PC-9 (cell line): ENCODE measurements around the gene AUTS2. TPM values are rescaled to one million over a fixed set of nuclear protein-coding genes. Genes with fewer than 3 reads are reported as not detected.

ENCODE experiments used
- BruUV-seq: library from RNA; stranded (reverse); fragments of 400-500 nt; replicated peaks from 2 replicates; lab custom pipeline; 2021; lab: Mats Ljungman, UMichigan
- CTCF ChIA-PET: fragments of 300-600 bp; sonication (Branson Sonifier 250); formaldehyde crosslinking; loops from one replicate; lab custom pipeline; 2022; ENCODE audit warnings: antibody characterized with exemption; lab: Charles Lee
- POLR2A ChIA-PET: fragments of 300-600 bp; sonication (Branson Sonifier 250); formaldehyde crosslinking; loops from one replicate; lab custom pipeline; 2022; ENCODE audit warnings: antibody characterized with exemption; ENCODE audit not compliant: unreplicated experiment; lab: Charles Lee
- DNase-seq, 2 experiments: peaks; one replicate each; pipeline versions ENCODE4 v3.0.0 to v3.0.0-alpha.2; 2015 to 2022; ENCODE audit warnings: mixed read lengths in 1 of 2
- H2AFZ ChIP-seq: fragments of 200-600 bp; sonication (generic); 2 replicates; pipeline ENCODE4 v1.8.1; 2017; ENCODE audit warnings: antibody characterized with exemption
- H3F3A ChIP-seq: fragments of 200-600 bp; sonication (generic); 2 replicates; pipeline ENCODE4 v1.8.1; 2017; ENCODE audit warnings: antibody characterized with exemption, mild to moderate bottlenecking, low read depth; ENCODE audit not compliant: insufficient read depth
- H3K27ac ChIP-seq: fragments of 200-600 bp; sonication (generic); 2 replicates; pipeline ENCODE4 v1.6.1; 2016; ENCODE audit warnings: mixed run types
- H3K27me3 ChIP-seq: fragments of 200-600 bp; sonication (generic); 2 replicates; pipeline ENCODE4 v1.6.1; 2016; ENCODE audit warnings: low read depth, mixed run types; ENCODE audit not compliant: insufficient read depth
- H3K36me3 ChIP-seq: fragments of 200-600 bp; sonication (generic); 2 replicates; pipeline ENCODE4 v1.6.1; 2016; ENCODE audit warnings: low read depth, mixed run types
- H3K4me1 ChIP-seq: fragments of 200-600 bp; sonication (generic); replicated peaks from 2 replicates; pipeline ENCODE4 v1.6.1; 2016; ENCODE audit warnings: mixed run types; ENCODE audit not compliant: insufficient read depth
- H3K4me2 ChIP-seq: fragments of 200-600 bp; sonication (generic); 2 replicates; pipeline ENCODE4 v1.6.1; 2017; ENCODE audit warnings: mixed run types
- H3K4me3 ChIP-seq: fragments of 200-600 bp; sonication (generic); 2 replicates; pipeline ENCODE4 v1.6.1; 2016; ENCODE audit warnings: mixed run types
- H3K79me2 ChIP-seq: fragments of 200-600 bp; sonication (generic); 2 replicates; pipeline ENCODE4 v1.6.1; 2017; ENCODE audit warnings: low read depth, mixed run types
- H3K9me2 ChIP-seq: fragments of 200-600 bp; sonication (generic); 2 replicates; pipeline ENCODE4 v1.8.1; 2017; ENCODE audit warnings: mild to moderate bottlenecking; ENCODE audit not compliant: insufficient read depth
- H3K9me3 ChIP-seq: fragments of 200-600 bp; sonication (generic); 2 replicates; pipeline ENCODE4 v1.8.1; 2016; ENCODE audit warnings: low read depth; ENCODE audit not compliant: insufficient read depth
- H4K20me1 ChIP-seq: fragments of 200-600 bp; sonication (generic); 2 replicates; pipeline ENCODE4 v1.8.1; 2017; ENCODE audit not compliant: insufficient read depth
- CTCF ChIP-seq: fragments of 200-600 bp; sonication (generic); conservative IDR thresholded peaks from 2 replicates; pipeline ENCODE4 v1.6.1; 2017; ENCODE audit warnings: mixed run types, antibody characterized with exemption, mild to moderate bottlenecking, moderate library complexity
- EZH2 ChIP-seq: fragments of 200-600 bp; sonication (generic); IDR thresholded peaks from 2 replicates; pipeline ENCODE4 v1.8.0; 2017; ENCODE audit warnings: antibody characterized with exemption, low read depth
- intact Hi-C: fragments of 100-400 bp; cut with micrococcal nuclease; formaldehyde crosslinking; loops from one replicate; pipeline ENCODE4 v1.10.0; 2022; ENCODE audit not compliant: unreplicated experiment
- total RNA-seq: library from RNA; stranded (reverse); gene quantifications from 2 replicates; pipeline ENCODE4 v1.2.3, GENCODE V29; 2021

AUTS2 gene
- total RNA-seq, 1 experiment from 2014 or later = not detected

GRCh38 chr7:69714886-69715576 lies 116.8 kb downstream of the AUTS2 start:
- no TSS peak for BruUV-seq
- intact Hi-C loops = no loop called here
- H3K36me3 ChIP-seq = no peaks in the 10 kb centered on the region
- POLR2A ChIA-PET = no interaction called here
- no peaks in the 10 kb centered on the region for H3K9me3 ChIP-seq
- H4K20me1 ChIP-seq = no peaks in the 10 kb centered on the region
- H3K27ac ChIP-seq = no peak overlapping the region
- no peak for DNase-seq
- H3K27me3 ChIP-seq = 0 out of 2 replicates have a peak, but pooled peaks cover 5% of the 10 kb centered on the region
- no peaks in the 10 kb centered on the region for H3K79me2 ChIP-seq
- H3K9me2 ChIP-seq = no peaks in the 10 kb centered on the region
- H3F3A ChIP-seq = no peaks in the 10 kb centered on the region
- H2AFZ ChIP-seq = no peak overlapping the region
- no peak for TF ChIP-seq CTCF
- no peak for TF ChIP-seq EZH2
- CTCF ChIA-PET = no interaction called here
- no peaks in the 10 kb centered on the region for H3K4me1 ChIP-seq
- H3K4me2 ChIP-seq = no peak overlapping the region
- no peak overlapping the region for H3K4me3 ChIP-seq

- POLR2A ChIA-PET = no interaction called here
These were observed 118.9 kb downstream of the AUTS2 start for GRCh38 chr7:69717221-69717620.

GRCh38 chr7:69719717-69720116 lies 121.4 kb downstream of the AUTS2 start:
- no peak overlapping the region for H3K4me3 ChIP-seq
- no peaks in the 10 kb centered on the region for H3K9me2 ChIP-seq
- POLR2A ChIA-PET = no interaction called here
- no peaks in the 10 kb centered on the region for H3K4me1 ChIP-seq
- TF ChIP-seq CTCF (no peak), EZH2 (no peak)
- H3F3A ChIP-seq = no peaks in the 10 kb centered on the region
- CTCF ChIA-PET = no interaction called here
- 0 out of 2 replicates have a peak, but pooled peaks cover 5% of the 10 kb centered on the region for H3K27me3 ChIP-seq
- H2AFZ ChIP-seq = no peak overlapping the region
- no peak overlapping the region for H3K4me2 ChIP-seq
- DNase-seq = no peak
- no peak overlapping the region for H3K27ac ChIP-seq
- H3K36me3 ChIP-seq = no peaks in the 10 kb centered on the region
- no peaks in the 10 kb centered on the region for H4K20me1 ChIP-seq
- H3K79me2 ChIP-seq = no peaks in the 10 kb centered on the region
- no peaks in the 10 kb centered on the region for H3K9me3 ChIP-seq
- no TSS peak for BruUV-seq
- intact Hi-C loops = no loop called here

More at GRCh38 chr7:69717221-69717620, 118.9 kb downstream of the AUTS2 start:
- H4K20me1 ChIP-seq = no peaks in the 10 kb centered on the region
- H3K9me2 ChIP-seq = no peaks in the 10 kb centered on the region
- H3F3A ChIP-seq = no peaks in the 10 kb centered on the region
- intact Hi-C loops = no loop called here
- no peaks in the 10 kb centered on the region for H3K36me3 ChIP-seq
- H2AFZ ChIP-seq = no peak overlapping the region
- 0 out of 2 replicates have a peak, but pooled peaks cover 5% of the 10 kb centered on the region for H3K27me3 ChIP-seq
- no peaks in the 10 kb centered on the region for H3K9me3 ChIP-seq
- TF ChIP-seq CTCF (no peak), EZH2 (no peak)
- no peak overlapping the region for H3K4me2 ChIP-seq
- no peaks in the 10 kb centered on the region for H3K4me1 ChIP-seq
- no peak overlapping the region for H3K4me3 ChIP-seq
- no peak overlapping the region for H3K27ac ChIP-seq
- no peak for DNase-seq
- BruUV-seq = no TSS peak
- CTCF ChIA-PET = no interaction called here
- no peaks in the 10 kb centered on the region for H3K79me2 ChIP-seq
